K562 (cell line): ENCODE data around the gene GRIA1. TPM values are rescaled to one million over a fixed set of nuclear protein-coding genes. Genes with fewer than 3 reads are reported as not detected.

Experiments used
- ATAC-seq: fragments of 200-7000 bp; cut with Tn5 transposase; 3 replicates; pipeline ENCODE4 v1.9.1; 2020; ENCODE audit warnings: moderate library complexity
- BruUV-seq: library from RNA; stranded (reverse); fragments of 400-500 nt; replicated peaks from 2 replicates; lab custom pipeline; 2021; lab: Mats Ljungman, UMichigan
- CTCF ChIA-PET: fragments of 300-600 bp; formaldehyde crosslinking; extraction: SDS; loops from one replicate; lab custom pipeline; 2021; ENCODE audit warnings: low intra/inter-chr PET ratio; lab: Yijun Ruan, JAX
- POLR2A ChIA-PET: fragments of 300-600, 350-650 bp; sonication (Branson Sonifier 250); formaldehyde crosslinking; extraction: SDS; loops from one replicate; lab custom pipeline; 2021; ENCODE audit warnings: antibody characterized with exemption, inconsistent platforms; lab: Yijun Ruan, JAX
- DNase-seq, 4 experiments: peaks; one replicate each; pipeline versions ENCODE4 v3.0.0 to v3.0.0-alpha.2; 2011 to 2018; ENCODE audit warnings: low spot score in 3 of 4, mixed read lengths in 3 of 4; ENCODE audit errors: extremely low read depth in 1 of 4
- FAIRE-seq: peaks from 2 replicates; lab custom pipeline; 2011; peaks lifted over from hg19 to GRCh38; lab: Jason Lieb, UNC
- H2AFZ ChIP-seq: 2 replicates; pipeline ENCODE4 v1.6.0; 2011; ENCODE audit warnings: low read depth, low read length, control low read depth, inconsistent platforms
- H3K27ac ChIP-seq: fragments of 200-600 bp; 3 replicates; pipeline ENCODE4 v1.8.0; 2011; ENCODE audit warnings: low read depth, mild to moderate bottlenecking, control low read depth, inconsistent platforms, low read length, moderate library complexity, mixed read lengths; ENCODE audit errors: extremely low read depth
- H3K27me3 ChIP-seq, 2 experiments: fragments of 300-600 bp in 1 of 2; 2 replicates in 1 of 2; 3 replicates in 1 of 2; pipeline versions ENCODE4 v1.6.0 to v1.8.0; 2011; ENCODE audit warnings: inconsistent platforms in 2 of 2, low read length in 2 of 2, mild to moderate bottlenecking in 1 of 2, mixed read lengths in 1 of 2, moderate library complexity in 1 of 2; ENCODE audit not compliant: control insufficient read depth in 2 of 2, insufficient read depth in 2 of 2
- H3K36me3 ChIP-seq: fragments of 300-600 bp; 3 replicates; pipeline ENCODE4 v1.8.0; 2011; ENCODE audit warnings: mild to moderate bottlenecking, low read length, inconsistent platforms; ENCODE audit not compliant: control insufficient read depth, insufficient read depth
- H3K4me1 ChIP-seq, 2 experiments: fragments of 200-600 bp in 1 of 2; replicated peaks in 1 of 2; 2 replicates in 1 of 2; 3 replicates in 1 of 2; pipeline versions ENCODE4 v1.5.1 to v1.8.0; 2011; ENCODE audit warnings: inconsistent platforms in 2 of 2, low read length in 2 of 2, mild to moderate bottlenecking in 1 of 2, mixed read lengths in 1 of 2, moderate library complexity in 1 of 2; ENCODE audit not compliant: control insufficient read depth in 2 of 2, insufficient read depth in 2 of 2
- H3K4me2 ChIP-seq: 2 replicates; pipeline ENCODE4 v1.6.1; 2011; ENCODE audit warnings: low read length, control low read depth, inconsistent platforms, mixed read lengths; ENCODE audit not compliant: insufficient read depth
- H3K4me3 ChIP-seq: fragments of 200-600 bp; sonication (generic), shearing (Covaris generic); 2 replicates; pipeline ENCODE4 v1.5.1; 2016; ENCODE audit warnings: control low read depth, inconsistent platforms
- H3K79me2 ChIP-seq: fragments of 200-600 bp; 3 replicates; pipeline ENCODE4 v1.8.0; 2011; ENCODE audit warnings: low read length, inconsistent platforms; ENCODE audit not compliant: control insufficient read depth, insufficient read depth
- H3K9ac ChIP-seq, 2 experiments: 2 replicates each; pipeline versions ENCODE4 v1.6.0 to v1.6.1; 2011; ENCODE audit warnings: low read depth in 2 of 2, low read length in 2 of 2, control low read depth in 1 of 2, inconsistent platforms in 1 of 2, mild to moderate bottlenecking in 1 of 2, mixed read lengths in 1 of 2; ENCODE audit not compliant: insufficient read depth in 1 of 2
- H3K9me1 ChIP-seq: one replicate; pipeline ENCODE4 v1.6.0; 2011; ENCODE audit warnings: inconsistent platforms, mild to moderate bottlenecking, low read length, moderate library complexity; ENCODE audit not compliant: control insufficient read depth, insufficient read depth
- H3K9me3 ChIP-seq: replicated peaks from 2 replicates; pipeline ENCODE4 v1.5.1; 2011; ENCODE audit warnings: low read depth, low read length, inconsistent platforms; ENCODE audit not compliant: control insufficient read depth, insufficient read depth
- H4K20me1 ChIP-seq: replicated peaks from 2 replicates; pipeline ENCODE4 v1.6.1; 2011; ENCODE audit warnings: low read length, inconsistent platforms, mixed read lengths; ENCODE audit not compliant: control insufficient read depth, insufficient read depth
- CBFA2T2 ChIP-seq: fragments of 450-650 bp; conservative IDR thresholded peaks from 2 replicates; pipeline ENCODE4 v1.6.1; 2017; ENCODE audit warnings: mild to moderate bottlenecking
- FOXJ2 ChIP-seq: fragments of 200-800 bp; sonication (Bioruptor generic); IDR thresholded peaks from 2 replicates; pipeline ENCODE4 v1.6.1; 2016; ENCODE audit warnings: missing genetic modification characterization, missing compliant biosample characterization
- HDAC3 ChIP-seq: fragments of 450-650 bp; IDR thresholded peaks from 2 replicates; pipeline ENCODE4 v1.6.1; 2018; ENCODE audit warnings: borderline replicate concordance, mild to moderate bottlenecking, moderate library complexity; ENCODE audit not compliant: partially characterized antibody
- HEY1 ChIP-seq: fragments of 250-450 bp; sonication (Bioruptor Pico); IDR thresholded peaks from 2 replicates; pipeline ENCODE4 v1.5.0; 2020; ENCODE audit warnings: mild to moderate bottlenecking, moderate library complexity, borderline replicate concordance
- KLF6 ChIP-seq: fragments of 250-450 bp; sonication (Bioruptor Pico); IDR thresholded peaks from 2 replicates; pipeline ENCODE4 v1.4.0; 2020; ENCODE audit warnings: mild to moderate bottlenecking, moderate library complexity, borderline replicate concordance
- NR0B1 ChIP-seq: fragments of 450-650 bp; IDR thresholded peaks from one replicate; pipeline ENCODE4 v1.6.1; 2018; ENCODE audit warnings: mild to moderate bottlenecking, moderate library complexity; ENCODE audit not compliant: partially characterized antibody
- PML ChIP-seq: IDR thresholded peaks from 2 replicates; pipeline ENCODE4 v1.6.1; 2012; ENCODE audit warnings: low read length, inconsistent platforms
- POLR2B ChIP-seq: fragments of 450-650 bp; IDR thresholded peaks from 2 replicates; pipeline ENCODE4 v1.6.1; 2018; ENCODE audit warnings: low read depth; ENCODE audit not compliant: partially characterized antibody
- SLC30A9 ChIP-seq: fragments of 250-450 bp; sonication (Bioruptor Pico); IDR thresholded peaks from 2 replicates; pipeline ENCODE4 v1.8.0; 2022; ENCODE audit warnings: mild to moderate bottlenecking, moderate library complexity
- SMAD1 ChIP-seq: fragments of 150-350 bp; IDR thresholded peaks from 2 replicates; pipeline ENCODE4 v1.6.1; 2014; ENCODE audit warnings: low read length, low read depth; ENCODE audit not compliant: partially characterized antibody
- SMARCC2 ChIP-seq: fragments of 450-650 bp; IDR thresholded peaks from 2 replicates; pipeline ENCODE4 v1.6.1; 2017; ENCODE audit warnings: antibody characterized with exemption, moderate library complexity, mild to moderate bottlenecking, low read depth
- SRSF7 ChIP-seq: fragments of 200-400 bp; formaldehyde crosslinking; optimal IDR thresholded peaks from 2 replicates; pipeline ENCODE3; 2017; ENCODE audit warnings: mild to moderate bottlenecking, low read depth, low read length
- U2AF2 ChIP-seq: fragments of 200-400 bp; formaldehyde crosslinking; optimal IDR thresholded peaks from 2 replicates; pipeline ENCODE3; 2017; ENCODE audit warnings: low read depth, mild to moderate bottlenecking, low read length
- ZBTB8A ChIP-seq: fragments of 450-650 bp; IDR thresholded peaks from 2 replicates; pipeline ENCODE4 v1.6.1; 2018; ENCODE audit warnings: mild to moderate bottlenecking, moderate library complexity; ENCODE audit not compliant: partially characterized antibody
- ZNF143 ChIP-seq: sonication (generic); formaldehyde crosslinking; IDR thresholded peaks from 2 replicates; pipeline ENCODE4 v1.9.0; 2022; ENCODE audit warnings: mild to moderate bottlenecking, missing genetic modification reagents
- ZNF3 ChIP-seq: fragments of 250-450 bp; sonication (Bioruptor Pico); IDR thresholded peaks from 2 replicates; pipeline ENCODE4 v1.5.0; 2021; ENCODE audit warnings: mild to moderate bottlenecking, moderate library complexity
- ZNF324 ChIP-seq: fragments of 250-450 bp; sonication (Bioruptor Pico); IDR thresholded peaks from 2 replicates; pipeline ENCODE4 v1.4.0; 2020; ENCODE audit warnings: mild to moderate bottlenecking
- ZNF785 ChIP-seq: fragments of 250-450 bp; sonication (Bioruptor Pico); IDR thresholded peaks from 2 replicates; pipeline ENCODE4 v1.4.0; 2020; ENCODE audit warnings: mild to moderate bottlenecking
- WGBS: fragments of 100-300 bp; shearing (Covaris generic); methylation state at CpG from one replicate; pipeline ENCODE4 v1.1.6; 2016; ENCODE audit warnings: low coverage, mixed read lengths; ENCODE audit not compliant: insufficient coverage; ENCODE audit errors: missing lambda C conversion rate; 5-methylcytosine and 5-hydroxymethylcytosine counted together
- in situ Hi-C: fragments of 300-500 bp; cut with MboI; formaldehyde crosslinking; loops from 4 replicates; pipeline ENCODE4 v1.15.0; 2018; ENCODE audit warnings: inconsistent platforms, mixed read lengths
- intact Hi-C: fragments of 100-400 bp; cut with micrococcal nuclease; formaldehyde crosslinking; loops from 2 replicates; pipeline ENCODE4 v1.14.2; 2022
- polyA plus RNA-seq, 8 experiments: library from polyadenylated mRNA; depleted of rRNA in 4 of 8; stranded (reverse) in 5 of 8; unstranded in 3 of 8; fragments of >200 nt; fragmentation: Nextera tagmentation in 2 of 8; fragmentation: Illumina TruSeq in 1 of 8; extraction: Ambion mirVana in 2 of 8; extraction: Trizol in 1 of 8; gene quantifications; 2 replicates each; pipeline versions ENCODE4 v1.2.1 to v1.2.3, GENCODE V29; 2011 to 2014; ENCODE audit warnings: inconsistent platforms in 1 of 8, missing spikeins in 1 of 8
- total RNA-seq, 7 experiments: library from RNA; depleted of rRNA in 6 of 7; stranded (reverse); fragments of >200 nt in 6 of 7; fragmentation: Illumina TruSeq in 2 of 7; extraction: Trizol in 2 of 7; gene quantifications; 2 replicates each; pipeline versions ENCODE4 v1.2.1 to v1.2.3, GENCODE V29; 2011 to 2021; ENCODE audit warnings: low replicate concordance in 1 of 7

GRIA1 gene
- total and polyA plus RNA-seq, 9 of the 15 experiments (the other 6 are each of a cell fraction or from before 2014, with no cell fraction given), result not detected

GRCh38 chr5:153467546-153467945, 22.9 kb upstream of the GRIA1 start (continued):
- TF ChIP-seq NR0B1 (no peak), ZNF785 (CRISPR knock-in tag) (no peak), KLF6 (no peak), SMAD1 (no peak), ZBTB8A (no peak), CBFA2T2 (no peak), SLC30A9 (CRISPR knock-in tag) (no peak), POLR2B (no peak)
- TF ChIP-seq, all 486 proteins: peak for 0

- DNase-seq (no peak), FAIRE-seq (no peak), ATAC-seq (no peak)
- TF ChIP-seq SMARCC2 (no peak), SRSF7 (no peak), ZNF143 (CRISPR knock-in tag) (no peak), U2AF2 (no peak), PML (no peak), HDAC3 (no peak), FOXJ2 (tag) (no peak), ZNF324 (no peak), ZNF3 (CRISPR knock-in tag) (no peak), HEY1 (CRISPR knock-in tag) (no peak)
- Histone ChIP-seq H3K79me2 (no peaks in the 10 kb centered on the region), H4K20me1 (no peaks in the 10 kb centered on the region), H3K9ac (no peak overlapping the region), H2AFZ (no peak overlapping the region), H3K4me1 (no peaks in the 10 kb centered on the region), H3K4me3 (no peak overlapping the region), H3K9me1 (no peaks in the 10 kb centered on the region), H3K36me3 (no peaks in the 10 kb centered on the region), H3K9me3 (no peaks in the 10 kb centered on the region), H3K27me3 (no peaks in the 10 kb centered on the region), H3K4me2 (no peak overlapping the region), H3K27ac (no peak overlapping the region)
- BruUV-seq, result no TSS peak
- WGBS, result 2% methylated on average over 3 of the region's 3 CpGs
- in situ Hi-C loops, result no loop called here
- CTCF ChIA-PET, result no interaction called here
- POLR2A ChIA-PET, result no interaction called here
- intact Hi-C loops, result no loop called here
Measured at GRCh38 chr5:153469423-153469822, 21.0 kb upstream of the GRIA1 start.
